Spleen (tissue), 7 donors: Measurements from ENCODE around the gene TBCD.

Experiments
- CTCF ChIP-seq, 11 experiments: fragments of 200-600 bp in 7 of 11; fragments of 450-650 bp in 4 of 11; sonication (generic) in 4 of 11; IDR thresholded peaks in 8 of 11; conservative IDR thresholded peaks in 3 of 11; 1 replicate in 7 of 11; 2 replicates in 4 of 11; pipeline versions ENCODE4 v1.4.0 to v1.8.0; 2016 to 2021; ENCODE audit warnings: antibody characterized with exemption in 11 of 11, inconsistent platforms in 4 of 11, mild to moderate bottlenecking in 1 of 11
- POLR2A ChIP-seq, 3 donors: fragments of 450-650 bp; IDR thresholded peaks; one replicate each; pipeline ENCODE4 v1.5.1; 2017; ENCODE audit warnings: antibody characterized with exemption in 3 of 3, mild to moderate bottlenecking in 1 of 3
- POLR2AphosphoS5 ChIP-seq, 3 donors: sonication (generic); formaldehyde crosslinking; IDR thresholded peaks; one replicate each; pipeline ENCODE4 v1.5.1; 2017; ENCODE audit warnings: antibody characterized with exemption in 3 of 3
- donor health status: DM: no; HTN: no; CAD: no; lungs with moderate emphysema.
- donor health status: DM: no; HTN: no; CAD: no.
- donor health status: DM: no; HTN: no; CAD: no.

- TF ChIP-seq CTCF (IDR thresholded peaks at IDR 0.05 in 8 of 11, conservative IDR thresholded peaks at IDR 0.05 in 3 of 11): no peak
- TF ChIP-seq POLR2A (IDR thresholded peaks at IDR 0.05): no peak
- peak in 1 of 3 donors; percentile 59 for TF ChIP-seq POLR2AphosphoS5 (IDR thresholded peaks at IDR 0.05)
These were observed 78.4 kb downstream of the TBCD start for GRCh38 chr17:82830249-82830661.
